GM21576 (cell line): ENCODE data around the gene RIN3.
A peak's percentile ranks its signal among the peaks of the same experiment; 100 is the strongest.

Experiments
- ATAC-seq: cut with Tn5 transposase; IDR thresholded peaks from one replicate; pipeline ENCODE4 v1.9.1; 2021; ENCODE audit warnings: mild to moderate bottlenecking, moderate library complexity; ENCODE audit not compliant: unreplicated experiment

The RIN3 gene

DNA sequence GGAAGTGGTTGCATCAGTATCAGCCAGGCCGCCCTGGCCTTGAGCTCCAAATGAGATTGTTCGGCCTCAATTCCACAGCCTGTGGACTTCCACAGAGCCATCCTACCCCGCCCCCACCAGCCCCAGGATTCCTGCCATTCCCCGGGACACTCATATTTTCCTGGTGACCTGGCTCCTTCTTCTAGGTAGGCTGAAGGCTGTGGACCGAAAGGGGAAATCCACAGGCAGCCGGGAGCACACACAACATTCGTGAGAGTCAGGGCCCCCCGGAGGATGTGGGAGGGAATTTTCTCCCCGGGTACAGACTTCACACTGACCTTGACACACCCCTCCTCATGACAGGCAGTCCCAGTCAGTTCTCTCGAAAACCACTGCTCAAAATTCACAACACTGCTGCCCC lies 39.9 kb downstream of the RIN3 start:
- ATAC-seq: no peak

DNA sequence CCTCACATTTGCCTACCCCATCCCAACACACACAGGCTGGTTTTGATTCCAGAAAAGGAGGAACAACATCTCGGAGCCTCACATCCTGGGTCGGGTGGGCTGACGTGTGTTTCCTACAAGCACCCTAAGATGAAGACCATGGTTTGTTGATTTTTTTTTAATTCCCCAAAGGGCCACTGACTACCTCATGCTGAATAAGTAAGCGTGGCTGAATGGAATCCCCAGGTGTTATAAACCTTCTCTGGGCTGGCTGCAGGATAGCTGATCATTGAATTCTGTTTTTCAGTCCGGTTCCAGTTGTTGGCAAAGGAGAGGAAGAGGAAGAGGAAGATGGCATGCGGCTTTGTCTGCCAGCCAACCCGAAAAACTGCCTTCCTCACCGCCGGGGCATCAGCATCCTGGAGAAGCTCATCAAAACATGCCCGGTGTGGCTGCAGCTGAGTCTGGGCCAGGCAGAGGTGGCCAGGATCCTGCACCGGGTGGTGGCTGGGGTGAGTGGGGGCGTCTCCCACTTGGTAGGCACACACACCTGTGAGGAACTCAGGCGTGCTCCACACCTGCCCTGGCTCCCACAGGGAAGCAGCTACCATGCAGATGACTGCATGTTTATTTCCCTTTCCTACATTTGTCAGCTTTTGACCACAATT lies 42.0 kb downstream of the RIN3 start:
- ATAC-seq: no peak

DNA sequence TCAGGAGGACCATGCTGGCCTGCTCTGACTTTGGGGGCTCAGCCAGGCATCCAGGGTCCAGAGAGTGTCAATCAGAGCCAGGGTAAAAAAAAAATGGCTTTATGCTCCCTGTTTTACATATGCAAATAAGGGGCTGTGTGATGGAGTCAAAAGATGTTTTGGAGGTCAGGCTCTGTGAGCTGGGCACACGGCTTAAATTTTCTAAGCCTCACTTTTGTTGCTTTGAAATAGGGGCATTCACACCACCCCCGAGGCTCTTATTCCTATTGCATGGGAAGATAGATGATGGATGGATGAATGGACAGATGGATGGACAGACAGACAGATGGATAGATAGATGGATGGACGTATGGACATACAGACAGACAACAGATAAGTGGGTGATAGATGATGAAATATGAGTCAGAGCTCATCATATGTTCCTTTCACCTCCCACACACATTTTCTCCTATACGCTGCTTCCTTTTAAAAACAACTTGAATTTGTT lies 42.7 kb downstream of the RIN3 start:
- ATAC-seq: no peak

DNA sequence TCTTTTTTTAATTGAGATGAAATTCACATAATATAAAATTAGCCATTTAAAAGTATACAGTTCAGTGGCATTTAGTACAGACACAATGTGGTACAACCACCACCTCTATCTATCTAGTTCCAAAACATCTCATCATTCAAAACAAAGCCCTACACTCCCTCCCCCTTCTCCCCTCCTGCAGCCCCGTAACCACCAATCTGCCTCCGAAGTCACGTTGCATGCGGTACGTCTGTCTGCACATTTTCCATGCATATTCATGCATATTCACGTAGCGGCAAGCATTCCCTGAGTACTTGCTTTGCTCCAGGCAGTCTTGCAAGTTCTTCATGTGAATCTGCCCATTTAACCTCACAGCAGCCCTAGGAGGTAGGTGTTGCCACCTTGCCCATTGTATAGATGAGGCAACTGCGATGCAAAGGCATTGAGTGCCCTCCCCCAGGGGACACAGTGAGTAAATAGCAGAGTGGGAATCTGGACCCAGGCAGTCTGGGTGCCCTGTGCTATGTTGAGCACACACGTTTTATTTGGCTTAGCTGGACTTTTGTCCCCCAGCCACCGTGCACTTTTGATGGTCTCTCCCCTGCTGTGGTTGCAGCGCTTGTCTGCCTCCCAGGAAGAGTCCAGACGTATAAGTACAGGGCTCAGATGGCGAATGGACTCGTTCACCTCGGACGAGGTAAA lies 43.4 kb downstream of the RIN3 start:
- no peak for ATAC-seq

DNA sequence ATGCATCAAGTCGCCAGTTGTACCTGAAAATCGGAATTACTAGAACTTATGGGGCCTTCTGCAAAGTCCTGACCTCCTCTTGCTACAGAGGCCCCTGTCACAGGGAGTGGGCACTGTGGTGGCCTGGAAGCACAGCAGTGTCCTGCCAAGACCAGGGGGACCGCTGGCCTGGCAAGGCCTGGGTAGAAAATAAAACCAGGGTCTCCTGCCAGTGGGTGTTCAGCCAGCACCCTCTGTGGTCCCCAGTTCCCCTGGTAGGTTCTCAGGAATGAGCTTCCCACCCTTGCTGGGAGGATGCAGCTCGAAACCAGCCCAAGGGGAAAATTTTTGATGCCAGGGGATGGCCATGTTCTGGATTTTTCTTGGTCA lies 43.9 kb downstream of the RIN3 start:
- ATAC-seq: no peak

DNA sequence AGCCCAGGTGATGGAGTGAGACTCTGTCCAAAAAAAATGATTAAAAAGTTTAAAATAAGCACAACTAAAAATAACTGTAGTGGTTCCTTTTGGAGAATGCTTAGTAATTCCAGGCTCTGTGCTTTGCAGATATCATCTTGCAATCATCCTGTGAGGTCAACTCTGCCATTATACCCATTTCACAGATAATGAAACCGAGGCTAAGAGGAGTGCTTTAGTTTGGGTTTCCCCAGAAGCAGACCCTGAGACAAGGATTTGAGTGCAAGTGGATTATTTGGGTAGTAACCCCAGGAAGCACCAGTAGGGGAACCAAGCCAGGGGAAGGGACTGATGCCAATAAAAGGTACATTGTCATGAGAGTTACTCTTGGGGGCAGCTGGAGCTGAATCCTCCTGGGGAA lies 44.7 kb downstream of the RIN3 start:
- no peak for ATAC-seq

DNA sequence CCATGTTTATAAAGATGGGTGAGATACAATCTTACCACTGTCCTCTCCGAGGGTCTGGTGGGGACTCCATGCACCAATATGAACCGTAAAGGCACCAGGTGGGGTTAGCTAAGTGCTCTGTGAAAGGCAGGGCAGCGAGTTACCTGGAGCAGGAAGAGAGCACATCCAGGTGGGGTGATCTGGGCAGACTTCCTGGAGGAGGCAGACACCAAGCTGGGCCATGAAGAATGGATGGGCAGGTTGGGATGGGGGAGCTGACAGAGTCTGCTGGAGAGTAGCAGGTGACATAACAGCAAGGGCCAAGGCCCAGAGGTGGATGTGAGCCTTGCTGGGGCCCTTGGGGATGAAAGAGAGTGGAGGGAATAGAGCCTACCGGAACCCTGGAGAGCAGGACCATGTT lies 45.9 kb downstream of the RIN3 start:
- ATAC-seq: no peak

DNA sequence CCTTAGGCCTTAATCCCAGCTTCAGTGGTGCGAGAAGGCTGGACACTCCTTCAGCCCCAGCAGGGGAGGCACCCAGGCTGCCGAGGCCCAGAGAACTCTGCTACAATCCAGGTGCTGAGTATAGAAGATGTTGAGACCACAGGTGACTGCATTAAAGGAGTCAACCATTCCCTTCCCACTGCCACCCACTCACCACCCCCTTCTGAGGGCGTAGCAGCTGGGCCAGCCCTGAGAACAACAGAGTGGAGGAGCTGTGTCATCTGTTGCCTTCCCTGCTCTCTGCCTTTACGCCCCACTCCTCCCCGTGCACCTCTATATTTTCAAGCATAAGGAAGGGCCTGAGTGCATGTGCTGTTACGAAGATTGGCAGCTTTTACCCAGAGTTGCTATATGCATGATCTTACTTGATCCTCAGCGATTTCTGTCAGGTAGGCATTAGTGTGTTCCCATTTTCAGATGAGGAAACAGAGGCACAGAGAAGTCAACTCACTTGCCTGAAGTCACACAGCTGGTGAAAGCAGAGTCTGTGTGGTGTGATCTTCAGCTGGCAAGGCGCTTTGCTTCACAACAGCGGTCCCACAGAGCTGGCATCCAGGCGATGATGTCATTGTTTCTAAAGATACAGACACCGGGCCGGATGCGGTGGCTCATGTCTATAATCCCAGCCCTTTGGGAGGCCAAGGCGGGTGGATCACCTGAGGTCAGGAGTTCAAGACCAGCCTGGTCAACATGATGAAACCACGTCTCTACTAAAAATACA lies 46.7 kb downstream of the RIN3 start:
- no peak for ATAC-seq

DNA sequence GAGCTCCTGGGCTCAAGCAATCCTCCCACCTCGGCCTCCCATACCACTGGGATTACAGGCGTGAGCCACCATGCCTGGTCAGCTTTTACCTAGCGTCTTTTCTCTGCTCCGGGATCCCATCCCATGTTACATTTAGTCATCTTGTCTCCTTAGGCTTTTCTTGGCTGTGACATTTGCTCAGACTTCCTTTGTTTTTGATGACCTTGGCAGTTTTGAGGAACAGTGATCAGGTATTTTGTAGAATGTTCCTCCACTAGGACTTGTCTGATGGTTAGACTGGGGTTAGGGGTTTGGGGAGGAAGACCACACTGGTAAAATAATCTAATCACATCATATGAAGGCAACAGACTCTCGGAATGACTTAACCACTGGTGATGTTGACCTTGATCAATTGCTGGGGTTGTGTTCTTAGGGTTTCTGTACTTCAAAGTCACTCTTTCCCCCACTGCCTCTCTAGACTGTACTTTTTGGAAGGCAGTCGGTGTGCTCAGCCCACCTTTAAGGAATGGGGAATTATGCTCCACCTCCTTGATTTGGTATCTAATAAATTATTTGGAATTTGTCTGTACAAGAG lies 48.4 kb downstream of the RIN3 start:
- ATAC-seq: no peak

DNA sequence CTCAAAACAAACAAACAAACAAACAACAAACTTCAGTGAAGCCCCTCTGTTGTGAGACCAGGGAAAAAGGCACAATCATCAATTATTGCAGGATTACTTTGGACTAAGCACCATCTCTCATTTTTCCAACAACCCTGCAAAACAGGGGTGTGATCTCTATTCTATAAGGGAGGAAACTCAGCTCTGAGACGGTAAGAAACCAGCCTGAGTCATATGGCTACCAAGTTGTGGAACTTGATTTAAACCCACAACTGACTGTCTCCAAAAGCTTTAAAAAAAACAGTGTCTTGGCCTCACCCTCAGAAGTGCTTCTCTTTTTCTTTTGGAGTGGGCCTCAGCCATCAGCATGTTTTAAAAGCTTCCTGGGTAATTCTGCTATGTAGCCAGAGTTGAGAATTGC lies 49.8 kb downstream of the RIN3 start:
- ATAC-seq: peak; percentile 81

DNA sequence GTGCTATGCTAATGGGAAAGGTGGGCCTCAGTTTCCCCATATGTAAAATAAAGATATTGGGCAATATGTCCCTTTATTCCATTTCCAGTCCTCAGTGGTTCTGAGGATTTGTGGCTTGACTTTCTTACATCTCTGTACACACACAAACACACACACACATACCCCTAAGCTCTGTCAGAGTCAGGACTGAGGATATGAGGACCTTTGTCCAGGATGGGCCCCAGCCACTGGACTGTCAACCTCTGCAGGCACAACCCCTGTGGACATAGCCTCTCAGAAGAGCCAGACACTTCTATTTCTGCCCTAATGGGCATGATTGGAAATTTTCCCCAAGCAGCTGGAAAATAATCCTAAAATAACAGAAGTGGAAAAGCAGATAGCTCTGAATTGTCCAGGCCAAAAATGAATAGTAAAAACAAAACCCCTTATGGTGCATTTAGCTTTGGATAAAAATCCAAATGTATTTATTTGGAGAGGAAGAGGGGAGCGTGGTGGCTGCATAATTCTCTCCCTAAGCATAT lies 50.2 kb downstream of the RIN3 start:
- ATAC-seq: no peak

DNA sequence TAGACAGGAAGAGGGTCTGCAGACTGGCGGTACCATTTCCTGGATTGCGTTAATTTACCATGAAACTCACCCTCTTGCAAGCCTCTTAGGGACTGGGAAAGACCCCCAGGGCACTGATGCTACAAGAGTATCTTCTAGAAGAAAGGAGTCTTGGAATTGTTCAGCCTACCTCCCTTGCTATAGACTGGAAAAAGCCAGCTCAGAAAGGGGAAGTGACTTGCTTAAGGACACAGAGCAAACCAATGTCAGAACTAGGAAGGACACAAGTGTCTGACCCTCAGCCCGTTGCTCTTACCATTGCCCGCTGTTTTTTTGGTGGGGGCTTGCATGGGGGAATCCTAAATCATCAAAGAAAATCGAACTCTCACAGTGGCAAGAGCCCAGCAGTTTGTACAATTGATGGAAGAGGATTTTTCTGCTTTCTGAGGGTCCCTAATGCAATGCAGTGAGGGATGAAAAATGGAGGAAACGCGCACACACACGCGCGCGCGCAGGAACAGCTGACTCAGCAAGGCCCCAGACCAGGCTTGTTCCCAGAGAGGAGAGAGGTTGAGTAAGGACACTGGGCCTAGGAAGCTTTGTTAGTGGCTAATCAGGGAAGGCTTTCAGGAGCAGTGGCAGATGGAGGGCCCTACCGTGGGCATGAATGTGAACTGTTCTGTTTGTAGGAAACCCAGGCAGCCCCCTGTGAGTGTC lies 50.9 kb downstream of the RIN3 start:
- no peak for ATAC-seq

DNA sequence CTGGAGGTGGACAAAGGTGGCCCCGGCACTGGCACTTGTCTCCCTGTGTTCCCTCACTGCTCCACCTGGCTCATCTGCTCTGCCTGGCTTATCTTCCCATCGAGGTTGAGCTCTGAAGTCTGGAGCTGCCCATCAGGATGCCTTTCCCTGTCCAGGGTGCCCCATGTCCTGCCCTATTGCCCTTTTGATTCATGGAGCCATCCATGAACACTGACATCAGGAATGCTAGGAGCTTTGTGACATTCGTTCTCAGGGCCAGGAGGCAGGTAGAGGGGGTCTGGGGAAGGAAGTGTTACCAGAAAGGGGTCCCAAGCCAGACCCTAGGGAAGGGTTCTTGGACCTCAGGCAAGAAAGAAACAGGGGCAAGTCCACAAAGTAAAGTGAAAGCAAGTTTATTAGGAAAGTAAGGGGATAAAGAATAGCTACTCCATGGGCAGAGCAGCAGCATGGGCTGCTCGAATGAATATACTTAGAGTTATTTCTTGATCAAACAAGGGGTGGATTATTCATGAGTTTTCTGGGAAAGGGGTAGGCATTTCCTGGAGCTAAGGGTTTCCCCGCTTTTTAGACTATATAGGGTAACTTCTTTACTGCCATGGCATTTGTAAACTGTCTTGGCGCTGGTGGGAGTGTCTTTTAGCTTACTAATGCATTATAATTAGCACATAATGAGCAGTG lies 51.6 kb downstream of the RIN3 start:
- no peak for ATAC-seq

DNA sequence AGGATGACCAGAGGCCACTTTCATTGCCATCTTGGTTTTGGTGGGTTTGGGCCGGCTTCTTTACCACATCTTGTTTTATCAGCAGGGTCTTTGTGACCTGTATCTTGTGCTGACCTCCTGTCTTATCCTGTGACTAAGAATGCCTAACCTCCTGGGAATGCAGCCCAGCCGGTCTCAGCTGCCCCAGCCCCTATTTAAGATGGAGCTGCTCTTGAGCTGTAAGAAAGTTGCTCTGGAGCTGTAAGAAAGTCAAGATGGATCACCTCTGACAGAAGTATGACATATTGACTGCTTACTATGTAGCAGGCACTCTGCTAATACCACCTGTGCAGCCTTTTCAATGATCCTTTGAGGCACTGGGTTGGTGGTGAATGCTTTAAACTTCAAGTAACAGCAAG lies 52.1 kb downstream of the RIN3 start:
- ATAC-seq: no peak

DNA sequence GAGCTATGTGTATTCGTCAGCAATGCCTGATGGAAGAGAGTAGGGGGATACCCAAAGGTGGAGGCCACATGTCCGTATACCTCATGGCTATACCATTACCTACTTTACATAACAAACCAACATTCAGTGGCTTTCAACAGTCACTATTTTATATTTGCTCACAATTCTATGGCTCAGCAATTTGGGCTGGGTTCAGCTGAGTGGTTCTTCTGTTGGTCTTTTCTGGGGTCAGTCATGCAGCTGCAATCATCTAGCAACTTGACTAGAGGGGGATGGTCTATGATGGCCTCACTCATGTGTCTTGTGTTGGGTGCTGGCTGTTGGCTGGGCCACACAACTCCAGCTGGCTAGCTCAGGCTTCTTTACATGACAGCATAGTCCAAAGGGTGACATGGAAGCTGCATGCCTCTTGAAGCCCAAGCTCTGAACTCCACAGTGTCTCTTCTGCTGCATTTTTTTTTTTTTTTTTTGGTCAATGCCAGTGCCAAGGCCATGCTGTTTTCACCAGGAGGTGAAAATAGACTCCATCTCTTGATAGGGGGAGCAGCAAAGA lies 53.7 kb downstream of the RIN3 start:
- no peak for ATAC-seq

DNA sequence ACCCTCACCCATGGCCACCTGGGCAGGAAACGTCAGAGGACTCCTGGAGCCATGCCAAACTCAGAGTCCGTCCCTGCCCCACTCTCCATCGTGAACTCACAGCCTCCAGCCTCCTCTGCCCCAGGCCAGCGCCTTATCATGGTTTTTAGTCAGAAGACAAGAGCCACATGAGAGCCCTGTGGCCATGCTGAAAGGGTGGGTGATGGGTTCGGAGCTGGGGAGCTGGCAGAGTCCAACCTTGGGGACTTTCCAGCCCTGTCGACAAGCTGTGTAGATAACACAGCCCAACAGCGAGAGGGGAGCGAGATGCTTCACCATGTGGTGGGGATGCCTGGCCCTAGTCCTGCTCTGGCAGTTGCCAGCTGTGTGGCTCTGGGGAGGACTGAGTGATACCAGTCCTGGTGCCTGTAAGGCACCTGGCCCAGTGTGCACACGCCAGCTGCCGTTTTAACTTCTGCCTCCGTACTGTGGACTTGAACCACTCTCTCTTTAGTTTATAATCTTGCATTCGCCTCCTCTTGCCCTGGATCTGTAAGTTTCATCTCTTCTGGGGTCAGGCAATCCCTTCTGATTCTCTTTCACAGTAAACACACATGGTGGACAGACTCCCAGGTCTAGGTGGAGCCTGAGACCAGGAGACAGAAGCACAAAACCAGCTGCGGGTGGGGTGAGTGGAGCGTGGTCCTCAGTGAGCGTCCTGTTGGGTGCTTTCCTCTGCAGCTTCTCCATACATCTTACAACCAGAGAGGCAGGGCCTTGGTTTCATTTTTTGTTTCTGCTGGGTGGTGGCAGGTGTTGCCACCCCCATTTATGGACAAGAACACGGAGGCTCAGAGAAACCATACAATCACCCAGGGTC lies 55.3 kb downstream of the RIN3 start:
- peak; percentile 81 for ATAC-seq

DNA sequence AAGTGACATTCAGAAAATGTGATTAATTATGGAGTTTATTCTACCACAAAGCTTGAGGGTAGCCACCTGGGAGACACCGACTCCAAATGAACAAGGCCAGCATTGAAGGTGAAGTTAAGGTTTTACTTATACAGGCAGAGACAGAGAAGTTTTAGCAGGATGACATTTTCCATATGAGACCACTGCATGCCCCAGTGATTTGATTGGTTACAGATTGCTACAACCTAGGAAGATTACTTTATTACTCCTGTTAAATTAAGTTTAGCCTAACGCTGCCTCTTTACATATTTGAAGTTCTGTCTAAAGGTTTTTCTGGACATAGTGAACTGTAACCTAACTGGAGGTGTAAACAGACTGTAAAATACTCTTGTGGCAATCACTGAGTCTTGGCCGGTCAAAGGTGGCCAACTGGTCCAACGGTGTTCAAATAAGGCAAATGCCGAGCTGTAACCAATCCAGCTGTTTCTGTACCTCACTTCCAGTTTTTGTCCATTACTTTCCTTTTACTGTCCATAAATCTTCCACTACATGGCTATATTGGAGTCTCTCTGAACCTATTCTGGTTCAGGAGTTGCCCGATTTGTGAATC lies 57.2 kb downstream of the RIN3 start:
- ATAC-seq: no peak

DNA sequence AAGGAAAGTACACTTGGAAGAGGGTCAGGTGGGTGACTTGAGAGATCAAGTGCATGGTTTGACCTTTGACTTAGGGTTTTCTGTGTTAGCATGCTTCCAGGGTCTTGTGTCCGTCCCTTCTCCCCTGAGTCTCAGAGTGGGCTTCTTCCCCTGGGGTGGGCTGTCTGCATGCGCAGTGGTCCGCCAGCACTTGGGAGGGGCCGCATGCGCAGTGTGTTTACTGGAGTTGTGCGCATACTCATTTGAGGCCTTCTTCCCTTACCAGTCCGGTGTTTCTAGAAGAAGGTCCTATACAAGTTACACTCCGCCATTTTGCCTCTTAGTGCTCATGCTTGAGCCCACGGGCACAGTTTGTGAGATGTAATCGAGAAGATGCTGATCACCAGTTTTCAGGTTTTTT lies 58.5 kb downstream of the RIN3 start:
- no peak for ATAC-seq
